Right atrium auricular region (tissue), 2 donors: ENCODE measurements around the gene ASTL. TPM values are rescaled to one million over a fixed set of nuclear protein-coding genes. Genes with fewer than 3 reads are reported as not detected.

Experiments used
- DNase-seq: peaks from one replicate; pipeline ENCODE4 v3.0.0-alpha.2; 2019; ENCODE audit warnings: low spot score
- H3K27ac ChIP-seq, 2 donors: fragments of 200-600 bp; sonication (generic); 1 replicate in 1 of 2; 2 replicates in 1 of 2; pipeline ENCODE4 v1.5.1; 2016 to 2019
- H3K27me3 ChIP-seq, 2 donors: fragments of 200-600 bp; sonication (generic); one replicate each; pipeline versions ENCODE4 v1.5.1 to v1.6.0; 2017 to 2019
- H3K36me3 ChIP-seq: fragments of 200-600 bp; sonication (generic); one replicate; pipeline ENCODE4 v1.5.1; 2016
- H3K4me1 ChIP-seq, 2 donors: fragments of 200-600 bp; sonication (generic); one replicate each; pipeline versions ENCODE4 v1.5.1 to v1.6.0; 2017 to 2019
- H3K4me3 ChIP-seq, 2 donors: fragments of 200-600 bp; sonication (generic); 1 replicate in 1 of 2; 2 replicates in 1 of 2; pipeline ENCODE4 v1.5.1; 2017 to 2019; ENCODE audit warnings: mild to moderate bottlenecking in 1 of 2, moderate library complexity in 1 of 2
- H3K9me3 ChIP-seq, 2 donors: fragments of 200-600 bp; sonication (generic); one replicate each; pipeline ENCODE4 v1.5.1; 2019
- total RNA-seq, 2 donors: library from RNA; depleted of rRNA; stranded (reverse); fragments of >200 nt; gene quantifications; one replicate each; pipeline ENCODE4 v1.1.0, GENCODE V29; 2016
- TF ChIP-seq, protein P1 (sequence below), 2 donors: fragments of 200-600 bp; sonication (generic); IDR thresholded peaks; one replicate each; pipeline ENCODE4 v1.5.1; 2019; ENCODE audit warnings: antibody characterized with exemption in 2 of 2

The ASTL gene
- total RNA-seq, 2 donors from 2014 or later, result not detected

GRCh38 chr2:96158554-96158940, 20.2 kb upstream of the ASTL start:
- Histone ChIP-seq H3K27ac (no peak overlapping the region), H3K27me3 (no peaks in the 10 kb centered on the region), H3K9me3 (no peaks in the 10 kb centered on the region), H3K36me3 (no peaks in the 10 kb centered on the region), H3K4me1 (no peaks in the 10 kb centered on the region), H3K4me3 (no peak overlapping the region)
- TF ChIP-seq, protein P1, sequence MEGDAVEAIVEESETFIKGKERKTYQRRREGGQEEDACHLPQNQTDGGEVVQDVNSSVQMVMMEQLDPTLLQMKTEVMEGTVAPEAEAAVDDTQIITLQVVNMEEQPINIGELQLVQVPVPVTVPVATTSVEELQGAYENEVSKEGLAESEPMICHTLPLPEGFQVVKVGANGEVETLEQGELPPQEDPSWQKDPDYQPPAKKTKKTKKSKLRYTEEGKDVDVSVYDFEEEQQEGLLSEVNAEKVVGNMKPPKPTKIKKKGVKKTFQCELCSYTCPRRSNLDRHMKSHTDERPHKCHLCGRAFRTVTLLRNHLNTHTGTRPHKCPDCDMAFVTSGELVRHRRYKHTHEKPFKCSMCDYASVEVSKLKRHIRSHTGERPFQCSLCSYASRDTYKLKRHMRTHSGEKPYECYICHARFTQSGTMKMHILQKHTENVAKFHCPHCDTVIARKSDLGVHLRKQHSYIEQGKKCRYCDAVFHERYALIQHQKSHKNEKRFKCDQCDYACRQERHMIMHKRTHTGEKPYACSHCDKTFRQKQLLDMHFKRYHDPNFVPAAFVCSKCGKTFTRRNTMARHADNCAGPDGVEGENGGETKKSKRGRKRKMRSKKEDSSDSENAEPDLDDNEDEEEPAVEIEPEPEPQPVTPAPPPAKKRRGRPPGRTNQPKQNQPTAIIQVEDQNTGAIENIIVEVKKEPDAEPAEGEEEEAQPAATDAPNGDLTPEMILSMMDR (IDR thresholded peaks at IDR 0.05), result no peak
- no peak for DNase-seq

DNA sequence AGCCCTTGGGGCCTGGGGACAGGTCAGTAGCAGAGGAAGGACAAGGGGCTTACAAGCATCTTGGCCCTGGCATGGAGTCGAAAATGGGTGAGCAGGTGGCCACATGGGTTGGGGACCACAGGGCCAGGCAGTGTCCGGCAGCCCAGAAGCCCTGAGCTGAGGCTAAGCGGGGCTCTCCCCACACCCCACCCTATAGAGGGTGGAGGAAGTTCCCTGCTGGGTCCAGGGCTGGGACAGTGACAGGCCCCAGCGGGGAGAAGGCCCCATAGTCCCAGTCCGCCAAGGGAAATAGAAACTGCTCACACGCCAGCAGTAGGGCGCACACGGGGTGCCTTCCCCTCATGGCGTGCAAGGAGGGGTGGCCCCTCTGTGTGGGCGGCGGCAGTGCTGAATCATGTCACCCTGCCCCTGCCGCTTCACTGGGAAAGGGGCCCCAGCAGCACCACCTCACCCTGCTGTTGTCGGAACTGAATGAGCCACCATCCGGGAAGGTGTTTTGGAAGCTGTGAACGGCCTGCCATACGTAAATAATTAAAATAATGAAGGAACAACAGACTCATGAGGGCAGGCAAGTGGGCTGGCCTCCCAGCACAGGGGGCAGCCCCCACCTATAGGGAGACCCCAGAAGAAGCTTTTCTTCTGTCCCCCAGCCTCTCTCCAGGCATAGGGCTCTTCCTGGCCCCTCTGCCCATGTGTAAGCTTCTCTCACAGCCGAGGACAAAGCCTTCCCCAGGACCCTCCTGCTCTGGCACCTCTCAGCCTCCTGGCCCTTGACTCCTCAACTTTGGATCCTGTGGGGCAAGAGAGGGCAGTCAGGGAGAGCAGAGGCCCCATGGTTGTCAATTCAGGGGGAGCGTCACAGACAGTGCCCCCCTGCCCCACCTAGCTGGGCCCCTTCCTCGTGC, 19.6 kb upstream of the ASTL start:
- Histone ChIP-seq H3K36me3 (no peaks in the 10 kb centered on the region), H3K9me3 (no peaks in the 10 kb centered on the region), H3K27me3 (no peaks in the 10 kb centered on the region), H3K4me1 (no peaks in the 10 kb centered on the region), H3K27ac (no peak overlapping the region), H3K4me3 (no peak overlapping the region)
- no peak for DNase-seq
- TF ChIP-seq, protein P1 (IDR thresholded peaks at IDR 0.05), result no peak

GRCh38 chr2:96156926-96157648, 18.8 kb upstream of the ASTL start:
- DNase-seq, result no peak
- Histone ChIP-seq H3K4me1 (no peaks in the 10 kb centered on the region), H3K4me3 (no peak overlapping the region), H3K27ac (no peak overlapping the region), H3K36me3 (no peaks in the 10 kb centered on the region), H3K9me3 (no peaks in the 10 kb centered on the region), H3K27me3 (no peaks in the 10 kb centered on the region)
- TF ChIP-seq, protein P1 (IDR thresholded peaks at IDR 0.05), result no peak

GRCh38 chr2:96156011-96156820, 17.9 kb upstream of the ASTL start:
- Histone ChIP-seq H3K36me3 (no peaks in the 10 kb centered on the region), H3K27me3 (no peaks in the 10 kb centered on the region), H3K4me1 (no peaks in the 10 kb centered on the region), H3K9me3 (no peaks in the 10 kb centered on the region), H3K4me3 (no peak overlapping the region), H3K27ac (no peak overlapping the region)
- TF ChIP-seq, protein P1 (IDR thresholded peaks at IDR 0.05), result no peak
- DNase-seq, result no peak

GRCh38 chr2:96154506-96155380, 16.4 kb upstream of the ASTL start:
- Histone ChIP-seq H3K4me1 (no peaks in the 10 kb centered on the region), H3K36me3 (no peaks in the 10 kb centered on the region), H3K27me3 (no peaks in the 10 kb centered on the region), H3K9me3 (no peaks in the 10 kb centered on the region), H3K4me3 (no peak overlapping the region), H3K27ac (no peak overlapping the region)
- no peak for DNase-seq
- TF ChIP-seq, protein P1 (IDR thresholded peaks at IDR 0.05), result no peak
